Upper lobe of left lung (tissue), 4 donors: ENCODE results near the gene CTNNBIP1.

ENCODE experiments used
- CTCF ChIP-seq, 6 experiments: fragments of 450-650 bp in 4 of 6; fragments of 200-600 bp in 2 of 6; sonication (generic) in 2 of 6; IDR thresholded peaks; one replicate each; pipeline ENCODE4 v1.5.1; 2016 to 2019; ENCODE audit warnings: antibody characterized with exemption in 6 of 6
- POLR2A ChIP-seq, 4 donors: fragments of 450-650 bp; IDR thresholded peaks; one replicate each; pipeline ENCODE4 v1.5.1; 2016 to 2017; ENCODE audit warnings: antibody characterized with exemption in 4 of 4, mild to moderate bottlenecking in 2 of 4
- POLR2AphosphoS5 ChIP-seq, 2 donors: sonication (generic); formaldehyde crosslinking; IDR thresholded peaks; one replicate each; pipeline ENCODE4 v1.5.1; 2017; ENCODE audit warnings: antibody characterized with exemption in 2 of 2

DNA sequence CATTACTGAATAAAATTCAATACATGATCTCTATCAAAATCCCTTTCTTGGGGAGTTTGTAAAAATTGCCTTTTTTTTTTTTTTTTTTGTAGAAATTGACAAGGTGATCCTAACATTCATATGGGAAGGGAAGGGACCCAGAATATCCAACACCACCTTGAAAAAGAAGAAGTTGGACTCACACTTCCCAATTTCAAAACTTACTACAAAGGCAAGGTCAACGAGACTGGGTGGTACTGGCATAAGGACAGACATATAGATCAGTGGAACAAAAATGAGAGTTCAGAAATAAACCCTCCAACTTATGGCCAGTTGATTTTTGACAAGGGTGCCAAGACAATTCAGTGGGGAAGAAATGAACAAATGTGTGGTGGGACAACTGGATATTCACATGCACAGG, 54.9 kb downstream of the CTNNBIP1 start:
- no peak for TF ChIP-seq CTCF (IDR thresholded peaks at IDR 0.05)
- no peak for TF ChIP-seq POLR2A (IDR thresholded peaks at IDR 0.05)
- TF ChIP-seq POLR2AphosphoS5 (IDR thresholded peaks at IDR 0.05), result no peak
